NCI-H1092 (cell line): Measurements from ENCODE around the gene ADCY5.

ENCODE experiments used
- DNase-seq: peaks from one replicate; lab custom pipeline; 2025; lab: John Stamatoyannopoulos, UW

ADCY5 gene

GRCh38 chr3:123429362-123430125 lies 19.3 kb downstream of the ADCY5 start:
- no peak for DNase-seq

GRCh38 chr3:123424999-123425712 lies 23.7 kb downstream of the ADCY5 start:
- no peak for DNase-seq

GRCh38 chr3:123424321-123424998 lies 24.4 kb downstream of the ADCY5 start:
- DNase-seq: no peak

- no peak for DNase-seq
Observed at GRCh38 chr3:123423806-123424205, 25.1 kb downstream of the ADCY5 start.

GRCh38 chr3:123423031-123423430 lies 25.9 kb downstream of the ADCY5 start:
- no peak for DNase-seq

GRCh38 chr3:123422457-123422856 lies 26.4 kb downstream of the ADCY5 start:
- no peak for DNase-seq

- DNase-seq: no peak
Observed at GRCh38 chr3:123421353-123422174, 27.3 kb downstream of the ADCY5 start.

- no peak for DNase-seq
Observed at GRCh38 chr3:123420416-123420968, 28.4 kb downstream of the ADCY5 start.

- no peak for DNase-seq
Observed at GRCh38 chr3:123419850-123420297, 29.0 kb downstream of the ADCY5 start.

GRCh38 chr3:123419181-123419849 lies 29.6 kb downstream of the ADCY5 start:
- DNase-seq: no peak

GRCh38 chr3:123416647-123417046 lies 32.2 kb downstream of the ADCY5 start:
- no peak for DNase-seq

- DNase-seq: no peak
Observed at GRCh38 chr3:123416173-123416572, 32.7 kb downstream of the ADCY5 start.

- DNase-seq: no peak
Observed at GRCh38 chr3:123414973-123415775, 33.7 kb downstream of the ADCY5 start.

GRCh38 chr3:123412811-123413604 lies 35.9 kb downstream of the ADCY5 start:
- DNase-seq: no peak

- DNase-seq: no peak
Observed at GRCh38 chr3:123412076-123412475, 36.8 kb downstream of the ADCY5 start.

GRCh38 chr3:123411340-123412040 lies 37.4 kb downstream of the ADCY5 start:
- no peak for DNase-seq

- DNase-seq: no peak
Observed at GRCh38 chr3:123410149-123410515, 38.8 kb downstream of the ADCY5 start.

GRCh38 chr3:123409443-123410148 lies 39.3 kb downstream of the ADCY5 start:
- no peak for DNase-seq
